Islet precursor cell (in vitro differentiated cells): ENCODE data around the gene CXCL16.
"Not testable (repeated sequence)": the region's sequence is repeated elsewhere in the genome, so short reads cannot be mapped to it uniquely, and the experiment has no call there.

Experiments used
- DNase-seq: peaks from one replicate; pipeline ENCODE4 v3.0.0-alpha.2; 2018

The CXCL16 gene

DNA sequence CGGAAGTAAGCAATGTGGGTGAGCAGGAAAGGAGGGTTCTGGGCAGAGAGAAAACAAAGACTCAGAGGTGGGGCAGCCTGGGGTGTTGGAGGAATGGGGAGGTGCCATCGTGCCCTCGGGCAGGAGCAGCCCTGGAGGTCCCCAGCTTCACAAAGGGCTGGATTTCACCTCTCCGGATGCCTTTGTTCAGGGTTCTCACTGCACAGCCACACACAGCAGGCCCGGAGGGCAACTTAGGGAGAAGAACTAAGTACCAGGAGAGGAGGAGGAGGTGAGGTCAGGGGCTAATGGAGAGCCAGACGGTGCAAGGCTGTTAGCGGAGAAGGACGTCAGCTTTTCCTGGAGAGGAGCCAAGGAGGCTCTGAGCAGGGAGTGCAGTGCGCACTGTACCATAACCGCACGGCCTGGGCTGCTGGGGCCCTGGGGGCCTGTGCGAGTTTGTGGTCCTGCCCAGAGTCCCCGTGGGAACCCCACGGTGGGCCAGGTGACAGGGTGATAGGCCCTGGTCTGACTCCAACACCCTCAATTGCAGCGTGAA, 20.0 kb downstream of the CXCL16 start:
- no peak for DNase-seq

GRCh38 chr17:4719146-4719545, 20.6 kb downstream of the CXCL16 start:
- DNase-seq: no peak

DNA sequence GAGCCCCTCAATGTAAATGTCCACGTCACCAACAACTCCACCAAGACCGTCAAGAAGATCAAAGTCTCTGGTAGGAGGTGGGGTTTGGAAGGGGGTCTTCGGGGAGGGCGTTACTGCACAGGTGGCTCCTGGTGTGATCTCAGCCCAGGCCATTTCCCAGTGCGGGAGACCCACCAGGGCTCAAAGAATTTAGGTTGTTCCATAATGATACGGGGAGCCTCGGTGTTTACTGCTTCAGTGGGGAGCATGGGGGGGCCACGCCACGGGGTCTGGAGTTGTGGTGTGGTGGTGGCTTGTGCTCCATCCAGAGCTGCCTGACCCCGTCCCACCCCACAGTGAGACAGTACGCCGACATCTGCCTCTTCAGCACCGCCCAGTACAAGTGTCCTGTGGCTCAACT, 21.5 kb downstream of the CXCL16 start:
- DNase-seq: no peak

- DNase-seq: no peak
Measured at GRCh38 chr17:4717791-4718190, 21.9 kb downstream of the CXCL16 start.

DNA sequence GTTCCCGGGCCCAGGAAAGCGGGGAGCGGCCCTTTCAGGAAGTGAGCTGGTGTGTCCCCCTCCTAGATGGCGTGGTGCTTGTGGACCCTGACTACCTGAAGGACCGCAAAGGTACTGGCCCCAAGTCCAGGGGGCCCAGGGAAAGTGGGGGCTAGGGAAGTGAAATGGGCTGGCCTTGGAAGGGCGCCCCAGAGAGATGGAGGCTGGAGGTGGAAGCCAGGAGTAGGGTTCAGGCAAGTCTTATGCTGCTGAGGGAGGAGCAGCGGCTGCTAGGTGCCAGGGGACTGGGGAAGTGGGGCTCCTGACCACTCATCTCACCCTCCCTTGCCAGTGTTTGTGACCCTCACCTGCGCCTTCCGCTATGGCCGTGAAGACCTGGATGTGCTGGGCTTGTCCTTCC, 23.6 kb downstream of the CXCL16 start:
- DNase-seq: no peak

DNA sequence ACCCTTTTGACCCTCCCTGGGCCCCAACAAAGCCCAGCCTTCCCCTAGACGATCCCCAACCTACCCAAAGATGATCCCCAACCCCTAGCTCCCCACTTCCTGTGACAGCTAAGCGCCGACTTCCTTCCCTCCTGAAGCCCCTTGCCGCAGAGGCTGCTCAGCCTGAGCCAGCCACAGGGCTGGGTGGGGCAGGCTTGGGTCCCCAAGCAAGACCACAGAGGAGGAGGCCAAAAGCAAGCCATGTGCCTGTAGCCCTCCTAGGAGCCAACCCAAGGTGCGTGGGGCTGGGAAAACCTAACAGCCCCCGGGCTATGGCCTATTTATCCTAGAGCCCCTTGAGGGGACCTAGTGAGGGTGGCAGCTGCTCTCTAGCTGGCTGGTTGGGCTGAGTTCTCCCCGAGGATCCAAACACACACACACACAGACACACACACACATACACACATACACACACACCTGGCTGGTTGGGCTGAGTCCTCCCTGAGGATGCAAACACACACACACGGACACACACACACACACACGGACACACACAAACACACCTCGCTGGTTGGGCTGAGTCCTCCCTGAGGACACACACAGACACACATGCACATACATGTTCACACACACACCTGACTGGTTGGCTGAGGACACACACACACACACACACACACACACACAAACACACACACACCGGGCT, 24.5 kb downstream of the CXCL16 start:
- DNase-seq: no peak

DNA sequence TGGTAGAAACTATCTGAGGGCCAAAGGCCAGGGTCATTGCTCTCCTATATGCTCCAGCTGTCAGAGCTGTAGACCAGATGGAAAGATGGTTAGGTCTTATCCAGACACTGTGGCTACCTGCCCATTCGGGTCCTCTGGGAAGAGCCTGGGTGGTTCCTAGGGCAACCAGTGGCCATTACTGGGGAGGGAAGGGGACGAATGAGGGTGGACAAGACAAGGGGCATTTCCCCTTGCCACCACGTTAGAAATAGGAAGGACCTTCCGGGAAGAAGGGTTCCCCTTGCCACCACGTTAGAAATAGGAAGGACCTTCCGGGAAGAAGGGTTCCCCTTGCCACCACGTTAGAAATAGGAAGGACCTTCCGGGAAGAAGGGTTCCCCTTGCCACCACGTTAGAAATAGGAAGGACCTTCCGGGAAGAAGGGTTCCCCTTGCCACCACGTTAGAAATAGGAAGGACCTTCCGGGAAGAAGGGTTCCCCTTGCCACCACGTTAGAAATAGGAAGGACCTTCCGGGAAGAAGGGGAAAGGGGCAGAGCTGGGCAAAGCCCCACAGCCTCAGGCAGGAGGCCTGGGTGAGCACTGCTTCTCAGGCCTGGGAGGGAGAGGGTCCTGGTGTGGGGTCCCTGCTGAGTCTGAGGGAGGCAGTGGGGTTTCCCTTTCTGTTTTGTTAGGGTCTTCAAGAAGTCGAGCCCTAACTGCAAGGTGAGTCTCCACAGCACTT, 25.2 kb downstream of the CXCL16 start:
- DNase-seq: not testable (repeated sequence)

GRCh38 chr17:4712526-4712925, 27.2 kb downstream of the CXCL16 start:
- no peak for DNase-seq

- no peak for DNase-seq
Measured at GRCh38 chr17:4711661-4712181, 28.0 kb downstream of the CXCL16 start.

- no peak for DNase-seq
Measured at GRCh38 chr17:4710693-4711634, 28.8 kb downstream of the CXCL16 start.

- peak; percentile 100 for DNase-seq
Measured at GRCh38 chr17:4709794-4710692, 29.7 kb downstream of the CXCL16 start, which contains the start of gene ARRB2. Gene ARRB2 (plus strand): TSS chr17:4710632. CDS start chr17:4710722, 90 bp downstream.

- peak; percentile 61 for DNase-seq
Measured at GRCh38 chr17:4708436-4708835, 31.3 kb downstream of the CXCL16 start.

DNA sequence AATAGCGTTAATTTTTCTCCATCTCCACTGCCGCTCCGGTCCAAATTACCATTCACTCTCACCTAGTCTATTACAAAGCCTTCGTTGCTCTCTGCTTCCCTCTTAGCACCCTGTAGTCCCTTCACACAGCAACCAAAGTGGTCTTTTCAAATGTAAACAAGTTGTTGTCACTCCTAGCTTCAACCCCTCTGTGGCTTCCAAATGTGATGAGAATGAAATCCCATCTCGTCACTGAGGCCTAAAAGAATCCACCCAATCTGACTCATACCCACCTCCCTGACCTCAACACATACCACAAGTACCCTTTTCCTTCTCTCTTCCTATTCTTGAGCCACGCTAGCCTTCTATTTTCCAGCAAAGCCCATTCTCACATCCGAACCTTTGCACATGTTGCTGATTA, 33.6 kb downstream of the CXCL16 start:
- DNase-seq: no peak

DNA sequence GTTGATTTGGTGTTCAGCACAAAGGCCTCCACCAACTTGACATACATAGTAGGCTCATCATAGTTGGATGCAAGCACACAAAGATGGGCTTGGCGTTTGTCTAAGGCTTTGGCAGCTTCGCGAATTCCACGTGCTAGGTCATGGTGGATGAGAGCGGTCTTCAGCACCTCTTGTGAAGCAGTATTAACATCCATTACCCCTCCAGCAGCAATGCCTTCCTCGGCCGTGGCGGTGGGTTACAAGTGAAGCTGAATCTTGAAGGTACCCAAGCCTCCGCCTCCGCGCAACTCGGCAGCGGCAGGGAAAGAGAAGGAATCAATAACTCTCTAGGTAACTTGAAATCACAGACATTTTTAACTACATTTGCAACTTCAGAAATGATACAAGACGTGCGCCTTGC, 34.7 kb downstream of the CXCL16 start:
- DNase-seq: no peak

GRCh38 chr17:4704574-4704907, 35.2 kb downstream of the CXCL16 start:
- DNase-seq: not testable (repeated sequence)

DNA sequence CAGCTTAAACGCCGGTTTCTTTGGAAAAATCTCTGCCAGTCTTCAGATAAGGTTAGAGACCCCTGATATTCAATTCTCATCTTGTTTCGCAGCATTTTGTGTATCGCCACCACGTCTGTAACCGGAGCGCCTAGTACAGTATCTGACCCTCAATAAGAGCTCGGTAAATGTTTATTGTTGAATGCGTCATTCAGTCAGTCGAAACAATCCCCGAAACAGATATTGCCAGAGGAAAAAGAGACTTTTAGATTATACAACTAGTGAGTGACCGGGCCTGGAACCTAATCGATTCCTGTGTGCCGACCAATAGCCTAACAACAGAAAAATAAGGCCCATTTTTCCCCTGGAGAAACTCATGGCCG, 36.4 kb downstream of the CXCL16 start:
- no peak for DNase-seq

GRCh38 chr17:4701116-4701515, 38.6 kb downstream of the CXCL16 start:
- no peak for DNase-seq

DNA sequence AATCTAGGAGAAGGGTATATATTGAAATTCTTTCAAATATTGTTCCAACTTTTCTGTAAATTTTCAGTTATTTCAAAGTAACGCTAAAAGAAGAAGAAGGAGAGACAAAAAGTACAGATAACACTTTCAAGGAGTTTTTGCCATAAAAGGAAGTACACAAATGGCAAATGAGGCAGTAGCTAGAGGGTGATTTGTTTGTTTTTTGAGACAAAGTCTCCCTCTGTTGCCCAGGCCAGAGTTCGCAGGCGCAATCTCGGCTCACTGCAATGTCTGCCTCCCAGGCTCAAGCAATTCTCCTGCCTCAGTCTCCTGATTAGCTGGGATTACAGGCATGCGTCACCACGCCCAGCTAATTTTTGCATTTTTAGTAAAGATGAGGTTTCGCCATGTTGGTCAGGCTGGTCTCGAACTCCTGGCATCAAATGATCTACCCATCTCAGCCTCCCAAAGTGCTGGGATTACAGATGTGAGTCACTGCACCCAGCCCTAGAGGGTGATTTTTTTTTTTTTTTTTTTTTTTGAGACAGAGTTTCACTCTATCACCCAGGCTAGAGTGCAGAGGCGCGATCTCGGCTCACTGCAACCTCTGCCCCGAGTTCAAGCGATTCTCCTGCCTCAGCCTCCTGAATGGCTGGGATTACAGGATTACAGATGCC, 40.2 kb downstream of the CXCL16 start:
- DNase-seq: not testable (repeated sequence)

- no peak for DNase-seq
Measured at GRCh38 chr17:4696437-4696805, 43.3 kb downstream of the CXCL16 start.

- no peak for DNase-seq
Measured at GRCh38 chr17:4693416-4693815, 46.3 kb downstream of the CXCL16 start.

DNA sequence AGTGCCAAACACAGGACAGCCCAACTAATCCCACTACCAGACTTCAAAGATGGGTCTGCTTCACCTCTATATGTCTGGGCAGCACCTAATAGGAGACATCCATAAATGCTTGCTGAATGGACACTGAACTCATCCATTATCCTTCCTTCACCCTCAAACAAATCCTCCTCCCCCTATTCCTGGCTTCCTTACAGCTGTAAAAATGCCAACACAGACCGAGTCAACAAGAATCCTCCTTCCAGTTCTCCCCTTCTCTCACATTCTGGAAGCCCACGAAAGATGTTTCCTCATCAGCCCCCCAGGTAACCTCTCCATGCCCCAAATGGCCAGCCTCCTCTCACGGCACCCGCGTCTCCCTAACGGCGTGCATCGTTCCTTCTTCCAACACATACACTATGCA, 48.0 kb downstream of the CXCL16 start:
- no peak for DNase-seq

GRCh38 chr17:4690745-4691144, 49.0 kb downstream of the CXCL16 start:
- peak; percentile 53 for DNase-seq
